HG02852 (cell line): ENCODE measurements around the gene SYNRG.

Source experiments
- ATAC-seq: cut with Tn5 transposase; IDR thresholded peaks from one replicate; pipeline ENCODE4 v1.9.1; 2021; ENCODE audit warnings: mild to moderate bottlenecking, moderate library complexity; ENCODE audit not compliant: unreplicated experiment

SYNRG gene

GRCh38 chr17:37605813-37606505 lies 3.3 kb downstream of the SYNRG start:
- no peak for ATAC-seq

- no peak for ATAC-seq
These were observed 4.1 kb downstream of the SYNRG start for GRCh38 chr17:37605081-37605480.

GRCh38 chr17:37604556-37604955 lies 4.7 kb downstream of the SYNRG start:
- ATAC-seq = no peak

- ATAC-seq = no peak
These were observed 11.1 kb downstream of the SYNRG start for GRCh38 chr17:37598145-37598544.

- ATAC-seq = no peak
These were observed 16.9 kb downstream of the SYNRG start for GRCh38 chr17:37592291-37592690.

GRCh38 chr17:37585066-37585465 lies 24.2 kb downstream of the SYNRG start:
- ATAC-seq = no peak

GRCh38 chr17:37576281-37576680 lies 32.9 kb downstream of the SYNRG start:
- ATAC-seq = no peak

- ATAC-seq = no peak
These were observed 34.8 kb downstream of the SYNRG start for GRCh38 chr17:37574427-37574826.

- ATAC-seq = no peak
These were observed 37.5 kb downstream of the SYNRG start for GRCh38 chr17:37571674-37572073.

GRCh38 chr17:37570527-37571093 lies 38.6 kb downstream of the SYNRG start:
- no peak for ATAC-seq

- ATAC-seq = no peak
These were observed 40.7 kb downstream of the SYNRG start for GRCh38 chr17:37568350-37569053.

- ATAC-seq = no peak
These were observed 41.7 kb downstream of the SYNRG start for GRCh38 chr17:37567538-37567937.

GRCh38 chr17:37567137-37567536 lies 42.1 kb downstream of the SYNRG start:
- no peak for ATAC-seq

- ATAC-seq = no peak
These were observed 45.0 kb downstream of the SYNRG start for GRCh38 chr17:37564252-37564651.

- ATAC-seq = no peak
These were observed 47.0 kb downstream of the SYNRG start for GRCh38 chr17:37562016-37562745.

GRCh38 chr17:37558299-37558698 lies 50.9 kb downstream of the SYNRG start:
- no peak for ATAC-seq

- ATAC-seq = no peak
These were observed 51.7 kb downstream of the SYNRG start for GRCh38 chr17:37557482-37557881.

- ATAC-seq = no peak
These were observed 53.8 kb downstream of the SYNRG start for GRCh38 chr17:37555386-37555785.

GRCh38 chr17:37553401-37553966 lies 55.7 kb downstream of the SYNRG start:
- ATAC-seq = no peak

- no peak for ATAC-seq
These were observed 57.4 kb downstream of the SYNRG start for GRCh38 chr17:37551788-37552187.

GRCh38 chr17:37547986-37548385 lies 61.2 kb downstream of the SYNRG start:
- ATAC-seq = no peak
